HG03342 (cell line): ENCODE measurements around the gene POU6F1.
A peak's percentile ranks its signal among the peaks of the same experiment; 100 is the strongest.
"Not testable (repeated sequence)": the region's sequence is repeated elsewhere in the genome, so short reads cannot be mapped to it uniquely, and the experiment has no call there.

Experiments used
- ATAC-seq: cut with Tn5 transposase; IDR thresholded peaks from one replicate; pipeline ENCODE4 v1.9.1; 2021; ENCODE audit warnings: mild to moderate bottlenecking, moderate library complexity; ENCODE audit not compliant: unreplicated experiment

Gene POU6F1, protein sequence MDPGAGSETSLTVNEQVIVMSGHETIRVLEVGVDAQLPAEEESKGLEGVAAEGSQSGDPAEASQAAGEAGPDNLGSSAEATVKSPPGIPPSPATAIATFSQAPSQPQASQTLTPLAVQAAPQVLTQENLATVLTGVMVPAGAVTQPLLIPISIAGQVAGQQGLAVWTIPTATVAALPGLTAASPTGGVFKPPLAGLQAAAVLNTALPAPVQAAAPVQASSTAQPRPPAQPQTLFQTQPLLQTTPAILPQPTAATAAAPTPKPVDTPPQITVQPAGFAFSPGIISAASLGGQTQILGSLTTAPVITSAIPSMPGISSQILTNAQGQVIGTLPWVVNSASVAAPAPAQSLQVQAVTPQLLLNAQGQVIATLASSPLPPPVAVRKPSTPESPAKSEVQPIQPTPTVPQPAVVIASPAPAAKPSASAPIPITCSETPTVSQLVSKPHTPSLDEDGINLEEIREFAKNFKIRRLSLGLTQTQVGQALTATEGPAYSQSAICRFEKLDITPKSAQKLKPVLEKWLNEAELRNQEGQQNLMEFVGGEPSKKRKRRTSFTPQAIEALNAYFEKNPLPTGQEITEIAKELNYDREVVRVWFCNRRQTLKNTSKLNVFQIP

GRCh38 chr12:51217968-51218606 is at the start of gene POU6F1:
Gene POU6F1 (minus strand): TSS chr12:51218062. CDS start chr12:51206836, 11,226 bp downstream.
- peak; percentile 72 for ATAC-seq

DNA sequence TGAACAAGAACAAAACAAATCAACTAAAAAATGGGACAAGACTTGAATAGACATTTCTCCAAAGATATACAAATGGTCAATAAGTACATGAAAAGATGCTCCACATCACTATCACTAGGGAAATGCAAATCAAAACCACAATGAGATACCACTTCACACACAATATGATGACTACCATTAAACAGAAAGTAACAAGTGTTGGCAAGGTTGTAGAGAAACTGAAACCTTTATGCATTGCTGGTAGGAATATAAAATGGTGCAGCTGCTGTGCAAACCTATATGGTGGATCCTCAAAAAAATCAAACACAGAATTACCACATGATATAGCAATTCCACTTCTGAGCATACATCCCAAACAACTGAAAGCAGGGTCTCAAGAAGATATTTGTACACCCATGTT is 47.2 kb upstream of the POU6F1 start:
- peak; percentile 50 for ATAC-seq

DNA sequence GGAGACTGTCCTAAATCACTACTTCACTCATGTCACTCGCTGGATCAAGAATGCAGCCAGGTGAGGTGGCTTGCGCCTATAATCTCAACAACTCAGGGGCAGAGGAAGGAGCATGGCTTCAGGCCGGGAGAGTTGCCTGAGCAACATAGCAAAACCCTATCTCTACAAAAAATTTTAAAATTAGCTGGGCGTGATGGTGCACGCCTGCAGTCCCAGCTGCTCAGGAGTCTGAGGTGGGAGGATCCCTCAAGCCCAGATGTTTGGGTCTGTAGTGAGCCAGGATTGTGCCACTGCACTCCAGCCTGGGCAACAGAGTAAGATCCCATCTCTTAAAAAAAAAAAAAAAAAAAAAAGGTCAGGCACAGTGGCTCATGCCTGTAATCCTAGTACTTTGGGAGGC is 46.4 kb upstream of the POU6F1 start:
- no peak for ATAC-seq

DNA sequence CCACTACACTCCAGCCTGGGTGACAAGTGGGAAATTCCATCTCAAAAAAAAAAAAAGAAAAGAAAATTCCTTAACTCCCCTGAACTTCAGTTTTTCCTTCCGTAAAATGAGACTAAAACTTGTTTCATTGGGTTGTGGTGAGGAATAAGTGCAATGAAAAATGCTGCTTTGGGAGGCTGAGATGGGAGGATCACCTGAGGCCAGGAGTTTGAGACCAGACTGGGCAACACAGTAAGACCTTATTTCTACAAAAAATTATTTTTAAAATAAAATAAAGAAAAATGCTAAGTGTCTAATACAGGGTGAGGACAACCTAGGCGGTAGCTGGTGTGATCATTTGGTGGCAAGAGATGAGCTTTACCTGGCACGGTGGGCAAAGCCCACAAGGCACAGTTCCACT is 45.5 kb upstream of the POU6F1 start:
- ATAC-seq, result no peak

DNA sequence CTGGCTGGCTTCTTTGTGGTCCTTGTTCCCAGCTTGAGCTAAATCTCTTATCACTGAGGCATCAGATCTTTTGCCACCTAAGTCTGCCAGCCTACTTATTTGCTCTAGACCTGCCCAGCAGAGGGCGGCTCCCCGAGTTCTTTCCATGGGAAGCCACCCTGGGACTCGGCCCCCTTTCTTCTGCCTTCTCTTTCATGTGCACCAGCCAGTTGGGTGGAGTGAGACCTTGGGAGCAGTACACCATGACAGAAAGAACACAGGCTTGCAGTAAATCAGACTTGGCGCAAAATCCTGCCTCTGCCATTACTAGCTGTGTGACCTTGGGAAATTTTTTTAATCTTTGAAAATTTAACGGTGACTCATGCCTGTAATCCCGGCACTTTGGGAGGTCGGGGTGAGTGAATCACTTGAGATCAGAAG is 44.9 kb upstream of the POU6F1 start:
- ATAC-seq, result no peak

DNA sequence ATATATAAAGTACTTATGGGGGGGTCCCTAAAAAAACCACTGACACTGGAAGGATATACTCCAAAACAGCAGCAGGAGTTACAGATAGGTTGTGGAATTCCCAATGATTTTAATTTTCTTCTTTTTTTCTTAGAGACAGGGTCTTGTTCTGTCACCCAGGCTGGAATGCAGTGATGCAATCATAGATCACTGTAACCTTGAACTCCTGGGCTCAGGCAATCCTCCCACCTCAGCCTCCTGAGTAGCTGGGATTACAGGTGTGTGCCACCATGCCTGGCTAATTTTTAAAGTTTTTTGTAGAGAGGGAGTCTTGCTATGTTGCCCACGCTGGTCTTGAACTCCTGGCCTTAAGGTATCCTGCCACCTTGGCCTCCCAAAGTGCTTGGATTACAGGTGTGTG is 41.7 kb upstream of the POU6F1 start:
- ATAC-seq, result not testable (repeated sequence)

- ATAC-seq, result no peak
Measured at GRCh38 chr12:51254536-51254935, 36.7 kb upstream of the POU6F1 start.

DNA sequence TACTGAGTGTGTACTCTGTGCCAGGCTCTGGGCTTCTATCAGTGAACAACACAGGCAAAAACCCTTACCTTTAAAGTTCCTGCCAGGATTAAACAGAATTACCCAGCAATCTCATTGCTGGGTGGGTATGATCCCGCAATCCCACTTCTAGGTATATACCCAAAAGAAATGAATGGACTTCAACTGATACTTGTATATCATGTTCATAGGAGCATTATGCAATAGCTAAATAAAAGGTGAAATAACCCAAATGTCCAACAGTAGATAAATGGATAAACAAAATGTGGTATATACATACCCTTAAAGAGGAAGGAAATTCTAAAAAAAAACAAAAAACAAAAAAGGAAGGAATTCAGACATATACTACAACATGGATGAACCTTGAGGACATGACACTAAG is 35.4 kb upstream of the POU6F1 start:
- ATAC-seq, result no peak

DNA sequence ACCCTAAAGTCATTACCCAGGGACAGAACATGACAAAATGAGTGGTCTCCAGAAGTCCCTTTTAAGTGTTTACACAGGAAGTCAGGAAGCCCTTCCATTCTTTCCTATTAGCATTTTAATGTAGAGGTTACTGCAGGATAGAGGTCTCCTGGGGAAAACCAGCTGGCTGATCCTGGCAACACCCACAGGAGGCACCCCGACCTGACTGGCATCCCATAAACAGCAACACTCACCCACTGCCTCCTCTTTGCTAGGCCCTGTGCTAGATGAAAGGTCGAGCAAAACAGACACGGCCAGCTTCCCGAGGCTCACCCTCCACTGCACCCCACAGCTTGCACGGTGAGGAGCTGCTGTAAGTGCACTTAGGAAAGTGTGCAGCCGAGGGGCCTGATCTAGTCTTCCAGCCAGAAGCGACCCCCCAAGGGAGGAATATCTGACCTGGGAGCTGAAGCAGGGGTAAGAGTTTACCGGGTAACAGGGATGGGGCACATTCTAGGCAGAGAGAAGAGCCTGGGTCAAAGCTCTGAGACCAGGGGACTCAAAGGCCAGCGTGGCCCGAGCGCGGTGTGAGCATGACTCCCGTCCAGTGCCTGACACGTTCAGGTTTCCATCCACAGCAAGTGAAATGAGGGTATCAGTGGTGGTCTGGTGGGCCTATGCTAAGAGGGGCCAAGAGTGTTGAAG is 29.8 kb upstream of the POU6F1 start:
- no peak for ATAC-seq

DNA sequence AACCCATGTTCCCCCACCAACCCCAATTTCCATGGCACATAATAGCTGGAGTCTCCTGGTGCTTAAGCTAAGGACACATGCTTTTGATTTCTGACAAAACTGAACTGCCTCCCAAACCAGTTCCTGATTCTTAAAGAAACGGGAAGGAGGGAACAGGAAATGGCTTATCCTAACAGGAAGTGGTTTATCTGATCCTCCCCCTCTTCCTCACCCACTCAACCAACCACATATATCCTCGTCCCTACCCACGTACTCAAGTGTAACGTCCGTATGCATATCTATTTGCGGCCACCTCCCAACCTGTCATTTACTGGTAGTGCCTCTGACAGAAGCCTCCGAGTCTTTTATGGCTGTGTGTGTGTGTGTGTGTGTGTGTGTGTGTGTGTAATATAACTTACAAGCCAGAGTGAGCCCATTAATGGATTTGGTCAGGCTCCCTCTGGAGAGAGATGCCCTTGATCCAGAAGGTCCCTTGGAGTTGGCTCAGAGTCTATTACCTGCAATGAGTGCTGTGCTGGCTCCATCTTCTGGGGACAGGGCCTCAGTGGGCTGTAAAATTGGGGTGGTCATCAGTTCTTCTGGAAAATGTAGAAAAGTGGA is 28.5 kb upstream of the POU6F1 start:
- no peak for ATAC-seq

DNA sequence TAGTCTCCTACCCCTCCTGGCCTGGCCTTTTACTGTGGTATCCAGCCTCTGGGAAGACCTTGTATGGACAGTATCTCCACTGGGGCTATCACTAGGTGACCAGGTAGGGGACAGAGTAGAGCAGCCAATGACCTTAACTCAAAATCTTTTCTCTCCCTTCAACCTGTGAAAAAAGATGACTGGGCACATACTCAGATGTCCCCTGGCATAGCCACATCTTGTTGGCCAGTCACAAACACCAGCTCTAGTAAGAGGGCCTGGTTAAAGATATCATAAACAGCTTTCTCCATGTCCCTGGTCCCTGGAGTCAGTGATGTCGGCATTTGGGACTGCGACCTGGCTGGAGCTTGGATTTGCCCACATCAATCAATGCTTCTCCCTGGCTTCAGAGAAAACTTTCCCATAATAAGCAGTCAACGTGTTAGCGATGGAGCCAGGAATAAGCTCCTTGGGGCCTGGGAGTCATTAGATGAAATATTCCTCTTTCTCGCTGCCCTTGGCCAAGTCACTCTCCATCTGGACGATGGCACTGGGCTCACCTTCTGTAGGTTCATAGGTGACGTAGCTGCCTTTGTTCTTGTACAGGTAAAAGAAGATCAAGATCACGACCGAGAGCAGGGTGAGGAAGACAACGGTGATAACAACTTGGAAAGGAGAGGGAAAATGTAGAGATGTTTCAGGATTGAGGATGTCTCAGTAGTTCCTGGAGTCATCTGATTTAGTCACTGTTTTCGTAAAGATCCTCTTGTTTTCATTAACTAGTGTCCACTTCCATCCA is 27.8 kb upstream of the POU6F1 start:
- ATAC-seq, result no peak

GRCh38 chr12:51244269-51244668 is 26.4 kb upstream of the POU6F1 start:
- no peak for ATAC-seq

DNA sequence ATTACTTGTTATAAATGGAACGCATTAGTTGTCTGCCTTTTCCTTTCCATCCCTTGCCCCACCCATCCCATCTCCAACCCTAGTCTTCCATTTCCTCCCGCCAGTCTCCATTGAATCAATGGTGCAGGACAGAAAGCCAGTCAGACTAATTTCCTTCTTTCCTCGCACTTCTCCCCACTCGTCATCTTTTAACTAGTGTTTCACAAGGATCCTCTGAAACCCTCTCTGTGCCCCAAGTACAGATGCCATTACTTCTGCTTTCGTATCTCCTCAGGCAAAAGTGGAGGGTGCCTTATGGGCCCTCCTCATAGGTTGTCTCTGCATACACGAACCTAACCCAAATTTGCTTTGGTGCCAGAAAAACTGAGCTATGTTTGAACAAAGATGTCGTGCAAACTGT is 25.0 kb upstream of the POU6F1 start:
- ATAC-seq, result no peak

DNA sequence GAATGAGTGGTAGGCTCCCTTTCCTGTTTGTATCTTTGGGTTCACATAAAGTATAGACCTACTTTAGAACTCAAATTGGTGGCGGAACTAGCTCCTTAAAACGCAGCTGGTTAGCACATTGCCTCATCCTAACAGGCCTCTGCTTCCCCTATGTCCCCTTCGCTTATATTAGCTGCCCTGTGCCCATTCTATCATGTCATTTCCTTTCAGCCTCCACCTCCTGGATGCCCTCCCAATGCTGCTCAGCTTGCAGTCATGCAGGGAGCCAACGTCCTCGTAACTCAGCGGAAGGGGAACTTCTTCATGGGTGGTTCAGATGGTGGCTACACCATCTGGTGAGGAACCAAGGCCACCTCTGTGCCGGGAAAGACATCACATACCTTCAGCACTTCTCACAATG is 24.3 kb upstream of the POU6F1 start:
- no peak for ATAC-seq

DNA sequence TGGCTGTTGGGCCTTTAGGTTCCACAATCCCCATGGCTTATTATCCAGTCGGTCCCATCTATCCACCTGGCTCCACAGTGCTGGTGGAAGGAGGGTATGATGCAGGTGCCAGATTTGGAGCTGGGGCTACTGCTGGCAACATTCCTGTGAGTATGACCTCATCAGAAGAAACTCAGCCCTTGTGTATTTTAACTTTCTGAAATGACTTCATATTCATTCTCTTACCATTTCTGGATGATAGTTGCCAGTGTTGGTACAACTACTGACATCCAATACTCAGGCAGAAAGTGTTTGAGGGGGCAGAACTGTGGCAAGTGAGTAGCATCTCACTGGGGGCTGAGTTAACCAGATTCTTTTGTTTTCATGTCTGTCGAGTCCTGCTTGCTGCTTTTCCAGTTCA is 23.1 kb upstream of the POU6F1 start:
- no peak for ATAC-seq

- ATAC-seq, result peak; percentile 83
Measured at GRCh38 chr12:51238510-51239334, 20.9 kb upstream of the POU6F1 start, which contains the start of gene DAZAP2. Gene DAZAP2 (plus strand): TSS chr12:51238826. CDS start chr12:51238908, 82 bp downstream.

DNA sequence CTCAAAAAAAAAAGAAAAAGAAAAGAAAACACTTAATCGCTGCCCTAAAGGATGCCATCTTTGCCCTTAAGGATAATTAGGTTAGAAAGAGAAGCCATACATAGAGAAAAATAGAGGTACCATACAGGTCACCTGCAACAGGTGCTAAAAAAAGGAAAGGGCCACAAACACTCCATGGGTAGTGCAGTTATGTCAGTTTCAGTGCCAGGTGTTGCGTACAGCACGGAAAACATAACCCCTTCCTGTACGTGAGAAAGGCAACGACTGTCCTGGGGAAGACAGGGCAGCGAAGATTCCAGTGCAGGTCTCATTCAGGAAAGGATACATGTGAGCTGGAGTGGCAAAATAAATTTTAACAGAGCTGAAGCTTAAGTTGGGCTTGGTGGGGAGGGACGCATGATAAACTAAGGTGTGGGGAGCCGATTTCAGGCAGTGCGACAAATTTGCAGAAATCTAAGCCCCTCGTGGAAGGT is 20.2 kb upstream of the POU6F1 start:
- peak; percentile 2 for ATAC-seq

DNA sequence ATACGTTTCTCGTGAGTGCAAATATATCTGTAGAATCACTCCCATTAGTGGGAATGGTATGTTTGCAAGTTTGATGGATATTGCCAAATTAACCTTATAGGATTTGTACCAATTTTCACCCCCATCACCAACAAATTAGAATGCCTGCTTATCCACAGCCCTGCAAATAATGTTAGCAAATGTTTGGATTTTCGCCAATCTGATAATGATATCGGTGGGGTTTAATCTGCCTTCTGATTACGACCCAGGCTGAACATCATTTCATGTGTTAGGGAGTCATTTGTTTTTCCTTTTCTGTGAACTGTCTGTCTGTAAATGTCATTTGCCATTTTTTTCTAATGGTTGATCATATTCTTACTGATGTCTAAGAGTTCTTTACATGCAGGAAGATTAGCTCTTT is 16.7 kb upstream of the POU6F1 start:
- no peak for ATAC-seq

DNA sequence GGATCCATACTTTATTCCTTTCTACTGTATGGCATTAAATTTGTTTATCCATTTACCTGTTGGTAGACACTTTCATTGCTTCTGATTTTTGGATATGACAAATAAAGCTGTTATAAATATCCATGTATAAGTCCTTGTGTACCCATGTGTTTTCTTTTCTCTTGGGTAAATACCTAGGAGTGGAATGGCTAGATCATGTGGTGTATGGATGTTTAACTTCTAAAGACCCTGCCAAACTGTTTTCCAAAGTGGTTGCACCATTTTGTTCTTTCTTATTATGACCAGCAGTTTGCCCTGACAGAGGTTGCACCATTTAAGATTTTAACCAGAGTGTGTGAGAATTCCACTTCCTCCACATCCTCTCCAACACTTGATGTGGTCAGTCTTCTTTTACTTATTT is 14.8 kb upstream of the POU6F1 start:
- no peak for ATAC-seq
